GM23338 (cell line): ENCODE measurements around the gene EIF3F.

Experiments used
- ETS1 ChIP-seq: IDR thresholded peaks from 2 replicates; pipeline ENCODE4 v1.6.1; 2016; ENCODE audit warnings: antibody characterized with exemption
- EZH2 ChIP-seq: fragments of 200-600 bp; sonication (generic); IDR thresholded peaks from one replicate; pipeline ENCODE4 v1.8.0; 2017; ENCODE audit warnings: antibody characterized with exemption, mild to moderate bottlenecking, low read depth; ENCODE audit not compliant: unreplicated experiment
- EZH2phosphoT487 ChIP-seq: fragments of 200-600 bp; sonication (generic); IDR thresholded peaks from one replicate; pipeline ENCODE4 v1.8.1; 2018; ENCODE audit warnings: antibody characterized with exemption; ENCODE audit not compliant: unreplicated experiment
- JUNB ChIP-seq: IDR thresholded peaks from one replicate; pipeline ENCODE4 v1.6.1; 2016; ENCODE audit warnings: antibody characterized with exemption; ENCODE audit not compliant: unreplicated experiment
- POLR2AphosphoS5 ChIP-seq: IDR thresholded peaks from 2 replicates; pipeline ENCODE4 v1.6.1; 2016; ENCODE audit warnings: antibody characterized with exemption, low read depth
- ZNF114 ChIP-seq: fragments of 250-450 bp; sonication (Bioruptor Pico); IDR thresholded peaks from 2 replicates; pipeline ENCODE4 v1.5.0; 2020; ENCODE audit warnings: mild to moderate bottlenecking, moderate library complexity
- TF ChIP-seq, protein P1 (sequence below), 2 experiments: fragments of 200-600 bp in 1 of 2; sonication (generic) in 1 of 2; conservative IDR thresholded peaks; 2 replicates each; pipeline versions ENCODE4 v1.5.1 to v1.6.1; 2016 to 2017; ENCODE audit warnings: antibody characterized with exemption in 2 of 2, low read depth in 2 of 2, mild to moderate bottlenecking in 2 of 2, moderate library complexity in 1 of 2
- TF ChIP-seq, protein P2 (sequence below): IDR thresholded peaks from one replicate; pipeline ENCODE4 v1.6.1; 2018; ENCODE audit warnings: antibody characterized with exemption; ENCODE audit not compliant: unreplicated experiment

DNA sequence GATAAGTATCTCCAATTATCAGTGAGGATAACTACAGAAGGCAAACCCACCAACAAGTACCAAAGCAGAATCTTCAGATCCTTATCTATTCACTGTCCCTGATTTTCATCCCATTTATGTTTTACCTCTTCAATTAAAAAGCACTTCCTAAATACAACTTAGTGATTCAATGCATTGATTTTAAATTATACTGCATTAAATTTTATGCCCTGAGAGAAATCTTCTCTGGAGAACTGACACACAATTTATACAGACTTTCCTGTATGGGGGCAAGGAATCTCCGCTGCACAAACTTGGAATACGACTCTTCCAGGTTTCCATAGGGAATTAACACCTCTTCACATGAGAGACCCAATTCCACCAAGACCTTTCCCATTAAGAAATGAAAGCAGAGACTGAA, 45.5 kb upstream of the EIF3F start, which contains the start of gene OR10A3:
- TF ChIP-seq, protein P1, sequence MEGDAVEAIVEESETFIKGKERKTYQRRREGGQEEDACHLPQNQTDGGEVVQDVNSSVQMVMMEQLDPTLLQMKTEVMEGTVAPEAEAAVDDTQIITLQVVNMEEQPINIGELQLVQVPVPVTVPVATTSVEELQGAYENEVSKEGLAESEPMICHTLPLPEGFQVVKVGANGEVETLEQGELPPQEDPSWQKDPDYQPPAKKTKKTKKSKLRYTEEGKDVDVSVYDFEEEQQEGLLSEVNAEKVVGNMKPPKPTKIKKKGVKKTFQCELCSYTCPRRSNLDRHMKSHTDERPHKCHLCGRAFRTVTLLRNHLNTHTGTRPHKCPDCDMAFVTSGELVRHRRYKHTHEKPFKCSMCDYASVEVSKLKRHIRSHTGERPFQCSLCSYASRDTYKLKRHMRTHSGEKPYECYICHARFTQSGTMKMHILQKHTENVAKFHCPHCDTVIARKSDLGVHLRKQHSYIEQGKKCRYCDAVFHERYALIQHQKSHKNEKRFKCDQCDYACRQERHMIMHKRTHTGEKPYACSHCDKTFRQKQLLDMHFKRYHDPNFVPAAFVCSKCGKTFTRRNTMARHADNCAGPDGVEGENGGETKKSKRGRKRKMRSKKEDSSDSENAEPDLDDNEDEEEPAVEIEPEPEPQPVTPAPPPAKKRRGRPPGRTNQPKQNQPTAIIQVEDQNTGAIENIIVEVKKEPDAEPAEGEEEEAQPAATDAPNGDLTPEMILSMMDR (conservative IDR thresholded peaks at IDR 0.05; ENCODE audit: low read depth in 2 of 2), result no peak
- TF ChIP-seq ETS1 (no peak), JUNB (no peak), ZNF114 (CRISPR knock-in tag) (no peak), EZH2phosphoT487 (no peak), EZH2 (no peak), POLR2AphosphoS5 (no peak)
- TF ChIP-seq, protein P2, sequence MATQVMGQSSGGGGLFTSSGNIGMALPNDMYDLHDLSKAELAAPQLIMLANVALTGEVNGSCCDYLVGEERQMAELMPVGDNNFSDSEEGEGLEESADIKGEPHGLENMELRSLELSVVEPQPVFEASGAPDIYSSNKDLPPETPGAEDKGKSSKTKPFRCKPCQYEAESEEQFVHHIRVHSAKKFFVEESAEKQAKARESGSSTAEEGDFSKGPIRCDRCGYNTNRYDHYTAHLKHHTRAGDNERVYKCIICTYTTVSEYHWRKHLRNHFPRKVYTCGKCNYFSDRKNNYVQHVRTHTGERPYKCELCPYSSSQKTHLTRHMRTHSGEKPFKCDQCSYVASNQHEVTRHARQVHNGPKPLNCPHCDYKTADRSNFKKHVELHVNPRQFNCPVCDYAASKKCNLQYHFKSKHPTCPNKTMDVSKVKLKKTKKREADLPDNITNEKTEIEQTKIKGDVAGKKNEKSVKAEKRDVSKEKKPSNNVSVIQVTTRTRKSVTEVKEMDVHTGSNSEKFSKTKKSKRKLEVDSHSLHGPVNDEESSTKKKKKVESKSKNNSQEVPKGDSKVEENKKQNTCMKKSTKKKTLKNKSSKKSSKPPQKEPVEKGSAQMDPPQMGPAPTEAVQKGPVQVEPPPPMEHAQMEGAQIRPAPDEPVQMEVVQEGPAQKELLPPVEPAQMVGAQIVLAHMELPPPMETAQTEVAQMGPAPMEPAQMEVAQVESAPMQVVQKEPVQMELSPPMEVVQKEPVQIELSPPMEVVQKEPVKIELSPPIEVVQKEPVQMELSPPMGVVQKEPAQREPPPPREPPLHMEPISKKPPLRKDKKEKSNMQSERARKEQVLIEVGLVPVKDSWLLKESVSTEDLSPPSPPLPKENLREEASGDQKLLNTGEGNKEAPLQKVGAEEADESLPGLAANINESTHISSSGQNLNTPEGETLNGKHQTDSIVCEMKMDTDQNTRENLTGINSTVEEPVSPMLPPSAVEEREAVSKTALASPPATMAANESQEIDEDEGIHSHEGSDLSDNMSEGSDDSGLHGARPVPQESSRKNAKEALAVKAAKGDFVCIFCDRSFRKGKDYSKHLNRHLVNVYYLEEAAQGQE, result no peak
